Esophagus muscularis mucosa (tissue), 4 donors: Measurements from ENCODE around the gene ANXA10. TPM values are rescaled to one million over a fixed set of nuclear protein-coding genes. Genes with fewer than 3 reads are reported as not detected.

Experiments used
- DNase-seq: peaks from one replicate; pipeline ENCODE4 v3.0.0-alpha.2; 2017; ENCODE audit errors: extremely low spot score
- H3K27ac ChIP-seq, 4 donors: fragments of 200-600 bp; sonication (generic); replicated peaks in 1 of 4; 1 replicate in 3 of 4; 2 replicates in 1 of 4; pipeline ENCODE4 v1.5.1; 2016 to 2019; ENCODE audit warnings: mild to moderate bottlenecking in 1 of 4
- H3K27me3 ChIP-seq, 4 donors: fragments of 200-600 bp; sonication (generic); one replicate each; pipeline versions ENCODE4 v1.5.1 to v1.6.0; 2016 to 2019
- H3K36me3 ChIP-seq, 4 donors: fragments of 200-600 bp; sonication (generic); one replicate each; pipeline ENCODE4 v1.5.1; 2016 to 2019
- H3K4me1 ChIP-seq, 4 donors: fragments of 200-600 bp; sonication (generic); one replicate each; pipeline ENCODE4 v1.5.1; 2016 to 2019
- H3K4me3 ChIP-seq, 4 donors: fragments of 200-600 bp; sonication (generic); 1 replicate in 2 of 4; 2 replicates in 2 of 4; pipeline ENCODE4 v1.5.1; 2016 to 2019; ENCODE audit warnings: mild to moderate bottlenecking in 4 of 4, moderate library complexity in 1 of 4
- H3K9me3 ChIP-seq, 4 donors: fragments of 200-600 bp; sonication (generic); 1 replicate in 3 of 4; 2 replicates in 1 of 4; pipeline ENCODE4 v1.5.1; 2016 to 2019
- CTCF ChIP-seq, 3 experiments: fragments of 200-600 bp in 2 of 3; fragments of 450-650 bp in 1 of 3; sonication (generic) in 2 of 3; IDR thresholded peaks; one replicate each; pipeline ENCODE4 v1.5.1; 2017 to 2019; ENCODE audit warnings: antibody characterized with exemption in 3 of 3, mild to moderate bottlenecking in 2 of 3, moderate library complexity in 1 of 3
- EP300 ChIP-seq: sonication (generic); formaldehyde crosslinking; IDR thresholded peaks from one replicate; pipeline ENCODE4 v1.6.1; 2017; ENCODE audit warnings: antibody characterized with exemption
- POLR2A ChIP-seq: fragments of 450-650 bp; IDR thresholded peaks from one replicate; pipeline ENCODE4 v1.6.1; 2017; ENCODE audit warnings: antibody characterized with exemption, moderate library complexity, mild to moderate bottlenecking, low read depth
- POLR2AphosphoS5 ChIP-seq, 2 donors: sonication (generic); formaldehyde crosslinking; IDR thresholded peaks; one replicate each; pipeline ENCODE4 v1.6.1; 2017; ENCODE audit warnings: antibody characterized with exemption in 2 of 2
- WGBS: methylation state at CpG from one replicate; pipeline ENCODE4 v1.1.5; 2018; 5-methylcytosine and 5-hydroxymethylcytosine counted together
- intact Hi-C: fragments of 100-400 bp; cut with DNase I; formaldehyde crosslinking; loops from one replicate; pipeline ENCODE4 v1.15.1; 2023
- total RNA-seq, 4 donors: library from RNA; depleted of rRNA; stranded (reverse); fragments of >200 nt; gene quantifications; one replicate each; pipeline versions ENCODE4 v1.1.0 to v1.2.1, GENCODE V29; 2016

The ANXA10 gene
- total RNA-seq, 4 donors from 2014 or later, result 4.6 TPM; not detected in 3

- no peaks in the 10 kb centered on the region for H3K36me3 ChIP-seq
- no peak overlapping the region for H3K27ac ChIP-seq
- no peaks in the 10 kb centered on the region for H3K9me3 ChIP-seq
- intact Hi-C loops, result loop anchor here (5.0 kb wide), 1 partner anchor 1129 kb away; no protein-coding TSS in a partner anchor
- 80% methylated on average over 3 of the region's 3 CpGs for WGBS
- no peak for DNase-seq
- H3K4me3 ChIP-seq, result no peak overlapping the region
- no peaks in the 10 kb centered on the region for H3K27me3 ChIP-seq
- no peaks in the 10 kb centered on the region for H3K4me1 ChIP-seq
- no peak for TF ChIP-seq POLR2A
- no peak for TF ChIP-seq CTCF (IDR thresholded peaks at IDR 0.05)
- TF ChIP-seq POLR2AphosphoS5 (IDR thresholded peaks at IDR 0.05), result no peak
- TF ChIP-seq EP300, result no peak
Measured at GRCh38 chr4:168151327-168151726, 59.0 kb downstream of the ANXA10 start.

GRCh38 chr4:168152837-168153500, 60.6 kb downstream of the ANXA10 start:
- Histone ChIP-seq H3K9me3 (no peaks in the 10 kb centered on the region), H3K27me3 (no peaks in the 10 kb centered on the region), H3K36me3 (no peaks in the 10 kb centered on the region), H3K4me1 (no peaks in the 10 kb centered on the region), H3K27ac (no peak overlapping the region), H3K4me3 (no peak overlapping the region)
- WGBS, result 95% methylated on average over 8 of the region's 8 CpGs
- TF ChIP-seq POLR2AphosphoS5 (IDR thresholded peaks at IDR 0.05), result no peak
- TF ChIP-seq EP300, result no peak
- TF ChIP-seq POLR2A, result no peak
- TF ChIP-seq CTCF (IDR thresholded peaks at IDR 0.05), result no peak
- intact Hi-C loops, result loop anchor here (5.0 kb wide), 1 partner anchor 1131 kb away; no protein-coding TSS in a partner anchor
- DNase-seq, result no peak

GRCh38 chr4:168153596-168154440, 61.5 kb downstream of the ANXA10 start:
- Histone ChIP-seq H3K36me3 (no peaks in the 10 kb centered on the region), H3K9me3 (peaks cover 0 to 4% (median 0%) of the 10 kb centered on the region in 4 donors), H3K4me1 (no peaks in the 10 kb centered on the region), H3K27ac (no peak overlapping the region), H3K4me3 (peak overlapping the region; percentile 26 to 33 (median 28)), H3K27me3 (no peaks in the 10 kb centered on the region)
- DNase-seq, result no peak
- TF ChIP-seq POLR2AphosphoS5 (IDR thresholded peaks at IDR 0.05), result no peak
- TF ChIP-seq CTCF (IDR thresholded peaks at IDR 0.05), result peak; percentile 50 to 62 (median 59)
- no peak for TF ChIP-seq EP300
- 2% methylated on average over 10 of the region's 10 CpGs for WGBS
- intact Hi-C loops, result loop anchor here (5.0 kb wide), 1 partner anchor 1132 kb away; no protein-coding TSS in a partner anchor

GRCh38 chr4:168154546-168155277, 62.4 kb downstream of the ANXA10 start:
- no peak for TF ChIP-seq EP300
- no peak for TF ChIP-seq CTCF (IDR thresholded peaks at IDR 0.05)
- no peak for TF ChIP-seq POLR2AphosphoS5 (IDR thresholded peaks at IDR 0.05)
- no peak for TF ChIP-seq POLR2A
- no peaks in the 10 kb centered on the region for H3K27me3 ChIP-seq
- H3K4me1 ChIP-seq, result no peaks in the 10 kb centered on the region
- no peak for DNase-seq
- H3K4me3 ChIP-seq, result no peak overlapping the region
- intact Hi-C loops, result loop anchor here (5.0 kb wide), 1 partner anchor 1132 kb away; no protein-coding TSS in a partner anchor
- 82% methylated on average over 6 of the region's 6 CpGs for WGBS
- no peak overlapping the region for H3K27ac ChIP-seq
- H3K9me3 ChIP-seq, result peaks cover 0 to 7% (median 0%) of the 10 kb centered on the region in 4 donors
- no peaks in the 10 kb centered on the region for H3K36me3 ChIP-seq
